ENCODE data around the gene MED12L.

GRCh38 chr3:151192545-151192944 lies 107.1 kb downstream of the MED12L start:
- TF ChIP-seq TARDBP (IDR thresholded peaks at IDR 0.05) (no peak), ZNF274 (IDR thresholded peaks at IDR 0.05; ENCODE audit: borderline replicate concordance, low read depth, low read length) (no peak), TCF7L2 (IDR thresholded peaks at IDR 0.05; ENCODE audit: low read depth, low read length) (no peak), ZNF24 (IDR thresholded peaks at IDR 0.05) (no peak), CTCF (IDR thresholded peaks at IDR 0.05 in 2 of 3, conservative IDR thresholded peaks at IDR 0.05 in 1 of 3; ENCODE audit: insufficient read depth in 2 of 3, low read depth in 1 of 3, low read length in 3 of 3) (no peak), REST (IDR thresholded peaks at IDR 0.05; ENCODE audit: borderline replicate concordance) (no peak), REST (CRISPR knock-in tag; IDR thresholded peaks at IDR 0.05; ENCODE audit: low read depth) (no peak), RNF2 (IDR thresholded peaks at IDR 0.05) (no peak), FOXA1 (IDR thresholded peaks at IDR 0.05; ENCODE audit: borderline replicate concordance) (no peak), POLR2A (conservative IDR thresholded peaks at IDR 0.05) (no peak), RCOR1 (IDR thresholded peaks at IDR 0.05; ENCODE audit: borderline replicate concordance in 1 of 2, low read depth in 2 of 2, low read length in 2 of 2) (no peak), BRF2 (IDR thresholded peaks at IDR 0.05; ENCODE audit: borderline replicate concordance, insufficient read depth, insufficient read length) (no peak), USF2 (CRISPR knock-in tag; IDR thresholded peaks at IDR 0.05) (no peak)

Measured in K562 (cell line).